Measurements from ENCODE around the gene RIN3. TPM values are rescaled to one million over a fixed set of nuclear protein-coding genes. Genes with fewer than 3 reads are reported as not detected.
A peak's percentile ranks its signal among the peaks of the same experiment; 100 is the strongest.

Gene RIN3
- total and polyA plus RNA-seq, 2 experiments from 2014 or later: 3.5 to 5.4 TPM

GRCh38 chr14:92511453-92512238 is 1.9 kb upstream of the RIN3 start:
- H3K27me3 ChIP-seq: peaks cover 40% of the 10 kb centered on the region
- TF ChIP-seq CTCF (IDR thresholded peaks at IDR 0.05; ENCODE audit: low read depth, low read length): no peak
- no peak overlapping the region for H3K27ac ChIP-seq
- no peaks in the 10 kb centered on the region for H3K36me3 ChIP-seq
- H3K4me1 ChIP-seq (ENCODE audit: low read depth): no peaks in the 10 kb centered on the region
- H3K4me3 ChIP-seq: no peak overlapping the region
- H3K9me3 ChIP-seq (ENCODE audit: low read depth): no peaks in the 10 kb centered on the region
- DNase-seq (ENCODE audit: low read depth in 1 of 2, low spot score in 1 of 2): peak in 1 of 2 donors; percentile 96

DNA sequence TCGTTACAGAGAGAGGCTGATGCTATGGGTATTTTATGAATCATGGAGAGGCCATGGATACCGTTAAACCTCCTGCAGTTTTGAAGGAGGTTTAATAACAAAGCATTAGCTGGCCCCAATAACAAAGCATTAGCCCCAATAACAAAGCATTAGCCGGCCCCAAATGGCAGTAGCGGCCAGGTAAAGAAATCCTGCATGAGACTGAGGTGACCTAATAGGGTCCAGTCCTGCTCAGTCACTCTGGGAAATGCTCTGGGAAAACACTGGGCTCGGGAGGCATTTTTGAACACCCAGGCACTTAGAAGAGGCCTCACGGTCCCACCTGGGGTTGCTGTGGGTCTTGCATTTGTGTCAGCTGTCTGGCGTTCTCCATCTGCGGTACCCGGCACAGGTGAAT is 776 bp upstream of the RIN3 start:
- TF ChIP-seq CTCF (IDR thresholded peaks at IDR 0.05; ENCODE audit: low read depth, low read length): no peak
- DNase-seq (ENCODE audit: low read depth in 1 of 2, low spot score in 1 of 2): no peak
- no peaks in the 10 kb centered on the region for H3K4me1 ChIP-seq (ENCODE audit: low read depth)
- no peaks in the 10 kb centered on the region for H3K36me3 ChIP-seq
- no peak overlapping the region for H3K4me3 ChIP-seq
- H3K27ac ChIP-seq: no peak overlapping the region
- H3K27me3 ChIP-seq: peaks cover 45% of the 10 kb centered on the region
- H3K9me3 ChIP-seq (ENCODE audit: low read depth): no peaks in the 10 kb centered on the region

DNA sequence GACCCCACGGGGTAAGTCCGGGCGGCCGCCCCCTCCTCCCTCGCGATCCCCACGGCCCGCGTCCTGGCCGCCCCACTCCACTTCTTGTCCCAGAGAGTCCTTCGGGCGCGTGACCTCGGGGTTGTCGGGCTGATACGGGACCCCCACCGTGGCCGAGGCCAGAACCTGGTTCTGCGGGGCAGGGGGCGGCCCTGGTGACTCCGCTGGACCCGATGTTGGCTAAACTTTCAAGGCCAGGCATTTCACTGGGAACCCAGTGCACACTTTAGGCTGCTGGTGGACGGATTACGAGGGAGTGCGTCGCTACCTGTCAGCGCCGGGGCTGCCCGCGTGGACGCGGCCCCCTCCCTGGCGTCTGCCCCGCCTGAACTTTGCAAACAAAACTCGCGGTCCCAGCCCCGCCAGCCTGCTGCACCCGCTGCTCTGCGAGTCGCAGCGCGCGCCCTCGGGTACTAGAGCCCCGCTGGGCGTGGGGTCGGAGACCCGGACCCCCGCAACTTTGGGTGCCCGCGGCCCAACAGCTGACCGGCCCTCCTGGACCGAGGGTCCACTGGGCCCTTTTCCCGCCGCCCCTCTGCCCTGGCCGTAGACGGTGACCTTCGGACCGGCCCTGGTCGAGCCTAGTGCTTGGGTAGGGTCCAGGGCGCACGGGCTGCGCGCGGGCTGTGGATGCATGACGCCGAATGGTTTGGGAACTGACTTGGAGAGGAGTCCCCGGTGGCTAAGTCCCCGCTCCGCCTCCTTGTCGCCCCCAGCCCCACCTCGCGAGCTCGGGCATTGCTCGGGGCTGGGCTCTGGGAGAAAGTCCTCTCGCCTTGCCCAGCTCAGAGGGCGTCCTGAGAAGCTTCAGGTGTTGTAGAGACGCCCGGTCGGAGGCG is 624 bp downstream of the RIN3 start:
- Histone ChIP-seq H3K27me3 (peaks cover 46% of the 10 kb centered on the region), H3K4me3 (peak overlapping the region; percentile 29), H3K9me3 (ENCODE audit: low read depth) (no peaks in the 10 kb centered on the region), H3K36me3 (no peaks in the 10 kb centered on the region), H3K27ac (no peak overlapping the region), H3K4me1 (ENCODE audit: low read depth) (no peaks in the 10 kb centered on the region)
- TF ChIP-seq CTCF (IDR thresholded peaks at IDR 0.05; ENCODE audit: low read depth, low read length): no peak
- DNase-seq (ENCODE audit: low read depth in 1 of 2, low spot score in 1 of 2): peak; percentile 19 to 43

GRCh38 chr14:92514844-92515514 is 1.4 kb downstream of the RIN3 start:
- no peak overlapping the region for H3K27ac ChIP-seq
- peaks cover 46% of the 10 kb centered on the region for H3K27me3 ChIP-seq
- no peaks in the 10 kb centered on the region for H3K4me1 ChIP-seq (ENCODE audit: low read depth)
- no peak for TF ChIP-seq CTCF (IDR thresholded peaks at IDR 0.05; ENCODE audit: low read depth, low read length)
- no peaks in the 10 kb centered on the region for H3K9me3 ChIP-seq (ENCODE audit: low read depth)
- H3K4me3 ChIP-seq: no peak overlapping the region
- no peaks in the 10 kb centered on the region for H3K36me3 ChIP-seq
- DNase-seq (ENCODE audit: low read depth in 1 of 2, low spot score in 1 of 2): peak in 1 of 2 donors; percentile 17

GRCh38 chr14:92515546-92516343 is 2.2 kb downstream of the RIN3 start:
- no peak for TF ChIP-seq CTCF (IDR thresholded peaks at IDR 0.05; ENCODE audit: low read depth, low read length)
- Histone ChIP-seq H3K27ac (no peak overlapping the region), H3K27me3 (peaks cover 46% of the 10 kb centered on the region), H3K9me3 (ENCODE audit: low read depth) (no peaks in the 10 kb centered on the region), H3K36me3 (no peaks in the 10 kb centered on the region), H3K4me3 (no peak overlapping the region), H3K4me1 (ENCODE audit: low read depth) (no peaks in the 10 kb centered on the region)
- DNase-seq (ENCODE audit: low read depth in 1 of 2, low spot score in 1 of 2): no peak

Data from cardiac muscle cell (in vitro differentiated cells and primary cell).